HG03064 (cell line): ENCODE results near the gene UBASH3B.
"Not testable (repeated sequence)": the region's sequence is repeated elsewhere in the genome, so short reads cannot be mapped to it uniquely, and the experiment has no call there.

Experiments used
- ATAC-seq: cut with Tn5 transposase; IDR thresholded peaks from one replicate; pipeline ENCODE4 v1.9.1; 2021; ENCODE audit warnings: low read depth; ENCODE audit not compliant: unreplicated experiment

The UBASH3B gene

DNA sequence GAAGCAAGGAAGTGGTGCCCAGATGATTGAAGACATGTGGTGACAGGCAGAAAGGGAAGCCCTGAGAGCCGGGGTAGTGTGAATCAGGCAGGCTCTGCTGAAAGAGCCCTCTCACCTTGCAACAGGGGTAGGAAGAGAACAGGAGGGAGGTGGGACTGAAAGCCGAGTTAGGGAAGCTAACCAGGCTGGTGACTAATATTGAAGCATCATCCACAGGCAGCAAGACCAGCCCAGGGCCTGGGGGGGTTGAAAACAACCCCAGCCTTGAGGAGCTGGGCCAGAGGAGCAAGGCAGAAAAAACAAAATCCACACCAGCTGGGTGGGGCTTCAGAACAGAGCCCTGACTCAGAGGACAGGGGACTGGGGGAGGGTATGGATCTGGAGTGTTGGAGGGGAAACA, 147.8 kb downstream of the UBASH3B start:
- no peak for ATAC-seq

DNA sequence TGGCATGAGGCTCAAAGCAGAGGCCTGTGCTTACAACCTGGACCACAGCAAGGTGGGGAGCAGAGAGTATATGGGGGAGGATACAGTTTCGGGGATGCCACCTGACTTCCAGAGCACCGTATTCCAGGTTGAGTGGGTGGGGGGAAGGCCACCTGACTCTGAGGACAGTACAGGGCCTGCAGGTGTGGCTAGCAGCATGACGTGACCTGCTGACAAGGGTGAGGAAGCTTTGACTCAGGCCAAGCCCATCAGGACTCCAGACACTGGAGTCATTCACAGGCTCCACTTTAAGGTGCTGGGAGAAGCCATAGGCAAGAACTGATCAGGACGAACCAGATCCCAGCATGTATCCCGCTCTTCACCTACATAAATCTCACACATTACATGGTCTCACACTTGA, 148.2 kb downstream of the UBASH3B start:
- ATAC-seq, result no peak

DNA sequence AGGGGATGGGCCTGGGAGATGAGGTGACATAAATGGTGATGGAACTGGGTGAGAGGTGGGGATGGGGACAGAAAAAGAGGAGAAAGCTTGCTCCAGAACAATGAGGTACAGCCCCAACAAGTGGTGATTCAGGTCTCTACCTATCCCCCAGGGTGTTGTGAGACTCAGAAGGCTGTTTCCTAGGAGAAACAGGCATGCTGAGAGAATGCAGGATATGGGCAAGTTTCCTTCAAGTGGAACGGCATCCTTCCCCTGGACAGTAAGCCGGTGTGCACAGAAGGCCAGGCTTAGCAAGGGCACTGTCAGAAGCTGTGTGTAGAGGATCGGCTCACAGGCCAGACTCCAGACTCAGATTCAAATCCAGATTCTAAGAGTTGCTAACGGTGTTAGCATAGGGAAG, 148.6 kb downstream of the UBASH3B start:
- no peak for ATAC-seq

DNA sequence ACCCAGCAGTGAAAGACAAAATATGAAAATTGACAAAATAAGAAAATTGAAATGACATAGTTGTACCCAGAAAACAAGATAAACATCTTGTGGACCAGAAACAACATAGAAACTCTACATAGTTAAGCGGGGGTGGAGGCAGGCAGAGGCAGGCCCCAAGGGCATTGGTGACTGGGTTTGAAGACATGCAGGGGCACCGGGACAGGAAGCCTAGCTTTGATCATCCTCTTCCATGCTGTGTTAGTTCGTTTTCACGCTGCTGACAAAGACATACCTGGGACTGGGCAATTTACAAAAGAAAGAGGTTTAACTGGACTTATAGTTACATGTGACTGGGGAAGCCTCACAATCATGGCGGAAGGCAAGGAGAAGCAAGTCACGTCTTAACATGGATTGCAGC, 149.3 kb downstream of the UBASH3B start:
- no peak for ATAC-seq

DNA sequence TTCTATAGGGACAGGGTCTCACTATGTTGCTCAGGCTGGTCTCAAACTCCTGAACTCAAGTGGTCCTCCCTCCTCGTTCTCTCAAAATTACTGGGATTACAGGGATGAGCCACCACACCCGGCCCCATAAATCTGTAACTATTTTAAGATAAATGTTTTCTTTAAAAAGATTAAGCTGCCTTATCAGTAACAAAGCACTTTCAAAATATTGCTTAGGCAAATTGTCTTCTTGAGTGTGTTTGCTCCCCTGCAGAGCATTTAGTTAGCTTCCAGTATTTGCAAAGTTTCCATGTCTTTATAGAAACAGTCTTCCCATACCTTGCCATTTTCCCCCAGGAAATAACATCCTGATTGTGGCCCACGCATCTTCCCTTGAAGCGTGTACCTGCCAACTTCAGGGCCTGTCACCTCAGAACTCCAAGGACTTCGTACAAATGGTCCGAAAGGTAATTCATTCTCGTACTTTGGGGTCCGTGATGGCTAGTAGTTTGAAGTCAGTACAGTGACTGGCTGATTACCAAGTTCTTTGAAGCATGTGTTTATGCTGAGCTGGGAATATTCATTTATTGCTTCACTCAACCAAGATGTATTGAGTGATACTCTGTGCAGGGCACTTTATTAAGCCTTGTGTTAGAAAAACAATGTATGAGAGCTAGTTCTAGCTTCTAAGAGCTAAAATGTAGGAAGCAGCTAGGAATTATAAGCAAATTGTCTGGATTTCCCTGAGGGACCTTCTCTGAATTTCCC, 152.4 kb downstream of the UBASH3B start:
- ATAC-seq, result no peak

DNA sequence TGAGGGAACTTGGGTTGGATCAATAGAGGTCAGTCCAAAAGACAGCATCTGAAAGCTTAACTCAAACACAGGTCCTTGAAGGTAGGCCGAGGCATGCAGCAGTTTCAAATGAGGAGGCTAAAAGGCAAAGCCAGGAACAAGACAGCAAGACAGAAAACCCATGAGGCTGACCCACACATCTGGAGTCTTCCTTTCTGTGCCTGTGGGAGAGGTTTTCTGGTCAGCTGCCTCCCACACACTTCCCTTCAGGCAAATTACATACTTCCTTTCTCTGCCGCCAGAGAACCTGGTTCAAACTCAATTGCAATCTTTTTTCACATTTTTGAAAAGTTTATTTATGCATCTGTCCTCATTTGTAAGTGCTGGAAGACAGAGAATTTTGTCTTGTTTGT, 153.0 kb downstream of the UBASH3B start:
- ATAC-seq, result peak; percentile 71

DNA sequence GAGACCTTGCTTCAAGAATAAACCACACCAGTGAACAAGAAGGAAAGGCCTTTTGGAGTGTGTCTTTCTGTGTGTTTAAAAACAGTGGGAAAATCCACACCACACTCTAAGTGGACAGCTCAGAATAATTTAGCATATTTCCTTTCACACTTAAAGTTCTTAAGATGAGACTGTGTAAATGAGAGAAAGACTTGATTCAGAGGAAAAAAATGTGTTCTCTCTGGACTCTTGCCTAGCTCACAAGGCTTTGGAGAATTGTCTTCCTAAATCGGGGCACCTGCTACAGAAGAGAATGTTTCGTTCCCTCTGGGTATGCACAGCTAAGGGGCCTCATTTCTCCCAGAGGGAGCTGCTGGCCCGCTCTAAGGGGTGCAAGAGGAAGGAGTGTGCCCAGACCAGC, 154.3 kb downstream of the UBASH3B start:
- ATAC-seq, result no peak

DNA sequence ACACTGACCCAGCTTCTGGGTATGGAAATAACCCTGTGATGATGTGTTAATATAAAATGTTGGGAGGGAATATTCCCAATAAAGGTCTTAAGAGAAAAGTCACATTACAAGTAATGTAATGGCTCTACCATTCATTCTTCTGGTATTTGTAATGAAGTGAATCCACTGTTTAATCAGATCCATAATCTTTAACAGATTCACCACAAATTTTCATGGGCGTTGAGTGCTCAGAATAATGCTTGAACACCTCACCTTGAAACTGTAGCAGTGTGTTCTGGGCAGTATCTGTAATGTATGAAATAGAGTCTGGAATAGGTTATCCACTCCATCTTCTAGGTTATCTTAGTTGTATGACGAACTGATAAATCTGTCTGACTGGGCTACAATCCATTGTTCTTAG, 156.2 kb downstream of the UBASH3B start:
- no peak for ATAC-seq

DNA sequence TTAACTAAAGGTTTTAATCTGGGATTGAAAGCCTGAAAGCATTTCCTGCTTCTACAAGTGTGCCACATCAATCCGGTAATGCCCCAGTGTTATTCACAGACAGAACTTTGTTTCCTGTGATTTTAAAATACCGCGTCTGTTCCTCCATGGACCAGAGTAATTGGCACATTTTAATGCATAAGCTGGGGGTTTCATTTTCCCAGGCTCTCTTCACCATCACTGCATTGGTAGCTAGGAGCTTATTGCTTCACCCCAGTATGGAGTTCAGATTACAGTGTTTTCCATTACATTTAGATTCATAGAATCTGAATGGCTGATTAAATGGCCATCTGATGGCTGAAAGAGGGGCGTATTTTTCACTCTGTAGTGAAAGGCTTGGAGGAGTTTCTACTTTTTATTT, 157.1 kb downstream of the UBASH3B start:
- ATAC-seq, result no peak

DNA sequence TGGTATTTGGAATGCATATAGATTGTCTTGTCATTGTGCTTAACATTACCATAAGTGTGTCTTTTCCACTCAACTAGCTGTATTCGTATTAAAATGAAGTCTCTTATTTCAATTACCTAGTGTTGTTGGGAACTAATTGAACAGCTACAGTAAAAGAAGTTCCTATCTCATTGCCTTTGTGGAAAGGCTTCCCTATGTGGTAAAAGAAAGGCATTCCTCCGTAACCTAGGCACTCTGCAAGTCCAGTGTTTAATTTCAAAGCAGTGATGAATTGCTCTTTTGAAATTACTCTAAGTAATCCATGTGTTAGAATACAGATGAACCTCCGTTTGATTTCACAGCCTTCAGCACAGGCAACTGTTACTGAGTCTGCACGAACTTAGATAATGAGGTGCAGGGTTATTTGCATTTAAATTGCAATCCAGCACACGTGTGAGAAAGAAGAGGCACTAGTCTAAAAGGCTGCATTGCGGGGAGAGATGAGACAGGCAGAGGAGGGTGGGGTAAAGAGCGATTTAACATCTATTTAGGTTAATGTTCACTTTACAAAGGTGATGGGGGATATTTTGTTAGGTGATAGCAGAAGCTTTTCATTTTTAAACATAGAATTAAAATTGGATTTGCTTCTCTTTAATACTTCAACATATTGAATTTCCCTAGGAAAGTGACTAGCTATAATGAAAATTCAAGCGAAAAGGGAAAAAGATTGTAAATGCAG, 157.8 kb downstream of the UBASH3B start:
- no peak for ATAC-seq

DNA sequence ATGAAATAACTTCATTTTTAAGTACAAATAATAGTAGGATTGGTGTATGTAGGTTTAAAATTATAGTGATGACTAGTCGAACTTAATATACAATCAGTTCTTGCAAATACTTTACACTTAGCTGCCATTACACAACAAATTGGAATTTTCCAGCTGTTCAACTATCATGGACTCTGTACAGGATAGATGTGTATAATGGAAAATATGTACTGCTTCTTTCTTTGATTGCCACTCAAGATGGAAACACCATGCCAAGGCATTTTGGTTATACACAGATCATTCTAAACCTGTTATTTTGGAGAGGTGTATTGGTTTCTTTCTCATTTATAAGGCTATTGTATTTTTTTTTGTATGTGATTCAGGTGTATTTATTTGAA, 158.4 kb downstream of the UBASH3B start:
- ATAC-seq, result no peak

DNA sequence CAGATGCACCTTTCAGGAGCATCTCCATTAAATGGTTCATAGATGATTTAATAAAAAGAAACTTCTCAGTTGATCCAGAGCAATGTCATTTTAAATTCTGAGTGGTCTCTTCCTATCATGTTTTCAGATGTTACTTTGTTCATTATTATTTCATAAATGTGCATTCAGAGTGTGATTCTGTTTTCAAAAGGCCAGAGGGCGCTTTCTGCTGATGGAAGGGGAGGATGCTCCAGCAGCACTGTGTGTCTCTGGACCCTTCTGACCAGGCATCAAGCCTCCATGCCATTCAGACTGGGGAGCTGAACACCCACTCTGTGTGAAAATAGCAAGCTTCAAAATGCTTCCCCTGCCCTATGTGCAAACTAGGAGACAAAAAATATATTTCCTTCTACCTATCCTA, 158.9 kb downstream of the UBASH3B start:
- no peak for ATAC-seq

DNA sequence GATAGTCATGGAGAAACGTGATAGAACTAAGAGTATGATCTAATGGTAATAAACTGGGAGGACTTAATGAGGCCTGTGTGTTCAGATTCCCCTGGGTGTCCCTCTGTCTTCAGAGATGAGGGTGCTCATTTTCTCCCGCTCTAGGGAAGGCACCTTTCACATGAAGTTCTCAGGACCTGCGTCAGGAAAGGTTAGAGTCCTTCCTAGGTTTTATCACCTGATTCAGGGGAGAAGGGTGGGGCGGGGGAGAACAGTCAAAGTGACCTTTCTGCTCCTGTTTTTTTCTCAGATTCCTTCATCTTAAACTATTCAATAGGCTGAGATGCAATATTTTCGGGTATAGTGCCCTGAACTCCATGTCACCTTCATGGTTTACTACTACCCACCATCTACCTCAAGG, 160.4 kb downstream of the UBASH3B start:
- no peak for ATAC-seq

DNA sequence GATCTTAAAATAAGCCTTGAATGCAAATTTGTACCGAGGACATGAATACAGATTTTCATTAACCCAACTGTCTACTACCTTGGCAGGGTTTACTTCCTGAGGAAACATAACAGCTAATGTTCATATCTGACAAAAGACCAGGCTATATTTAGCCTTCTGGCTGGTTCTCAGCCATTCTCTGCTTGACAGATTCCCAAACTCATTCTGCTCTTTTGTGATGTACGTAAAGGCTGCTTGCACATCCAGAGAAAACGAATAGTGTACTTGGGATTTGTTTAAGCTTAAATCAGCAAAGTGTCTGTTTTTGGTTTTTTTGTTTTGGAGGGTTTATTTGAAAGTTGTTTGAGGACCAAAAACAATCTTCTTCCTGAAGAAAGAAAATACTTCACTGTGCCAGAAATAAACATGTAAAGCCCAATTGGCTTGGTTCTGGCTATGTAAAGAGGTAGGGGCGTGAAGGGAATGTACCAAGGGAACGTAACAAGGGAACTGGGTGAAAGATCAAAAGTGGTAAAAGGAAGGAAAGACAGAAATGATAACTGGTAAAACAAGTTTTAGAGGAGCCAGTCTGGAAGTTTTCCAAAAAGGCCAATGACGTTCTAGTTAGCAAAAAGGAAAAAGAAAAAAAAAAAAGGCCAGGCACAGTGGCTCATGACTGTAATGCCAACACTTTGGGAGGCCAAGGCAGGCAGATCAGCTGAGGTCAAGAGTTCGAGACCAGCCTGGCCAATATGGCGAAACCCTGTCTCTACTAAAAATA, 161.4 kb downstream of the UBASH3B start:
- no peak for ATAC-seq

DNA sequence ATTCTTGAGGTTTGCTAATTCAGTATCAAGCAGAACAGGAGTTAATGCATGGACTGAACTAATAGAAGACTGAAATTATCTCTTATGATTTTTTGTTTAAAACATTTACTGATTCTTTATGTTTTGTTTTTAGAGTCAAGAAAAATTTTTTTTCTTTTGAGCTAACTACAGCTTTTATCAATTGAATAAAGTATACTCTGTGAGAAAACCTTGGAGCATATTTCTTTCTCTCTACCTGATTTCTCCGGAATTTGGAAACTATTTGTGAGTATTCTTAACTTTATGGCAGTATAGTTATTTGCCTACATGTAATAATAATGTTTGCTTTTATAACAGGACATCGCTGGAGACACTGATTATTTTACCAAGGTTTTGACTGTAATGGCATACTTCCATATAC, 164.6 kb downstream of the UBASH3B start:
- ATAC-seq, result no peak

DNA sequence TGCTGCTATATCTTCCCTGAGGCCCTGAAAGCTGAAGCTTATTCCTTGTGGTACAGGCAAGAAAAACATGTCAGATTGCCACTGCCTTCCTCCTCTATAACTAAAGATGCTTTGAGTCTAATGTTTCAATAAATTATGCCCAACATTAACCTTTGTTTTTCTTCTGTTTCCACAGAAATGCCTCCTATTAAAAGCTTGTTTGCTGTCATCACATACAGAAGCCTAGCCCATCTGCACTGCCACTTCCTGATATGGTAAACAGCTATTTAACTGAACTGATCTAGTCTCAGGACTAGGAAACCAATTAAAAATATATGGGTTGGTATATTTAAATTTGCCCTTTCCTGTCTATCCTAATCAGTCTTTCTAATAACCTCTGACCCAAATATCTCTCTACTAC, 165.6 kb downstream of the UBASH3B start:
- no peak for ATAC-seq

DNA sequence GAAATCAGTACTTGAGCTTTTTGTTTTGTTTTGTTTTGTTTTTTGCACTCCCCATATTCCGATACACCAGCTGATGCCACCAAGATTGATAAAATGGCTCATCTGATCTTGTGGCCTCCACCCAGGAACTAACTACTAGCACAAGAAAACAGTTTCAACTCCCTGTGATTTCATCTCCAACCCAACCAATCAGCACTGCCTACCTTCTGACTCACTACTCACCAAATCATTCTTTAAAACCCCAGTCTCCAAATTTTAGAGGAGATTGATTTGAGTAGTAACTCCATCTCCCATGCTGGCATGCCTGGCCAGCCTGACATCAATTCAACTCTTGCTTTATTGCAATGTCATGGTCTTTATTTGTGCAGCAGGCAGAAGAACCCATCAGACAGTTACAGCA, 166.7 kb downstream of the UBASH3B start:
- ATAC-seq, result no peak

DNA sequence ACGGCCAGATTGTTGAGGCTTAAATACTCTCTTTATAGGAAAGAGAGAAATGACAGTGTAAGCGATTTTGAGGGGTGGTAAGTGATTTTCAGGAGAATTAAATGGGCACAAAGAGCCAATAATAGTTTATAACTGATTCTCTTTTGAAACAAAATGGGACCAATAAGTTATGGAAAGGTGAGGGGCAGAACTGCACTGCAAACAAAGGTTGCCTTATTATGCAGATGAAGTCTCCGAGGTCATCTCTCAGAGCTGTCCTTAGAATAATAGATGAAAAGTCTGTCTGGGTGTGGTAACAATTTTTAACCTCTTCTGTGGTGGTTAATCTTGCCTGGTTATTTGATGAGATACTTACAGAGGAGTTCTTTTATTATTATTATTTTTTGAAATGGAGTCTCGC, 168.0 kb downstream of the UBASH3B start:
- ATAC-seq, result no peak

DNA sequence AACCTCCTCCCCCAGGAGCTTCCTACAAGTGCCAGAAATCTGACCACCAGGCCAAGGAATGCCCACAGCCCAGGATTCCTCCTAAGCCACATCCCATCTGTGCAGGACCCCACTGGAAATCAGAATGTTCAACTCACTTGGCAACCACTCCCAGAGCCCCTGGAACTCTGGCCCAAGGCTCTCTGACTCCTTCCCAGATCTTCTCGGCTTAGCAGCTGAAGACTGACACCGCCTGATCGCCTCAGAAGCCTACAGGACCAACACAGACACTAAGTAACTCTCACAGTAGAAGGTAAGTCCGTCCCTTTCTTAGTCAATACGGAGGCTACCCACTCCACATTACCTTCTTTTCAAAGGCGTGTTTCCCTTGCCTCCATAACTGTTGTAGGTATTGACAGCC, 173.8 kb downstream of the UBASH3B start:
- ATAC-seq, result not testable (repeated sequence)

DNA sequence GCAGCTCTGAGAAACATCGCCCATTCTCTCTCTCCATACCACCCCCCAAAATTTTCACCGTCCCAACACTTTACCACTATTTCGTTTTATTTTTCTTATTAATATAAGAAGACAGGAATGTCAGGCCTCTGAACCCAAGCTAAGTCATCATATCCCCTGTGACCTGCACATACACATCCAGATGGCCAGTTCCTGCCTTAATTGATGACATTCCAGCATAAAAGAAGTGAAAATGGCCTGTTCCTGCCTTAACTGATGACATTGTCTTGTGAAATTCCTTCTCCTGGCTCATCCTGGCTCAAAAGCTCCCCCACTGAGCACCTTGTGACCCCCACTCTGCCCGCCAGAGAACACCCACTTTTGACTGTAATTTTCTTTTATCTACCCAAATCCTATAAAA, 176.8 kb downstream of the UBASH3B start:
- not testable (repeated sequence) for ATAC-seq

DNA sequence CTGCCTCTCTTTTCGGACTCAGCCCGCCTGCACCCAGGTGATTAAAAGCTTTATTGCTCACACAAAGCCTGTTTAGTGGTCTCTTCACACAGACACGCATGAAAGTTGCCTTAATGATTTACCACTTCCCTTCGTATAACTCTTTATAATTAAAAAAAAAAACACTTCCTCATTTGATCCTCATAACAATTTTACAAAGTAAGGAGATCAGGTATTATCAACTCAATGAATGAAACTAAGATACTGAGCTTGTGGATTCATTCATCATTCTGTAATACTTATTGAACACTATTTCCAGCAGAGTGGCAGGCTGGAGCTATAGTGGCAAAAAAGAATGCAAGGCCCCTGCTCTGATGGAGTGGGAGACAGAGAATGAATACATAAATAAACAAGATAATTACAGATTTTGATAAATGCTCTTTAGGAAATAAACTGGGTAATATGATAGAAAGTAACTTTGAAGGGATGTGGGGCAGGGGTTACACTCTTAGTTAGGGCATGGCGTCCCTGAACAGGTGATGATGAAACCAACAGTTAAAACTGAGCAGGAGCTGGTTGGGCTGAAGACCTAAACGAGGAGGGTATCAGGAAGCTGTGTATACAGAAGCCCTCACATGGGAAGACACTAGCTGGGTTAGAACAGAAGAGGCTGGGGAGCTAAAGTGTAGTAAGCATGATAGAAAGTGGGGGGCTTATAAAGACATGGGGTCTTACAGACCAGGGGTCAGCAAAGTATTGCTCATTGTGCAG, 177.4 kb downstream of the UBASH3B start:
- ATAC-seq, result no peak
